ENCODE results near the gene VIPAS39.

VIPAS39 gene

DNA sequence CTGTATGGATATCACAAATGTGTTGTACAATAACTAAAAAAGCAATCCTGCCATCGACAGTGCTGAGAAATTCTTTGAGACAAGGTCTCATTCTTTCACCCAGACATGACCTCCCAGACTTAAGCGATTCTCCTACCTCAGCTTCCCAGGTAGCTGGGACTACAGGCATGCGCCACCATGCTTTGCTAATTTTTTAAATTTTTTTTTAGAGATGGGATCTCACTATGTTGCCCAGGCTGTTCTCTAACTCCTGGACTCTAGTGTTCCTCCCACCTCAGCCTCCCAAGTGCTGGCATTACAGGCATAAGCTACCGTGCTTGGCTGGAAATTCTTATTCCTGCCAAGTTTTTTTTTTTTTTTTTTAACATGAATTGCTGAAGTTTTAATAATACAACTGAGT, 17.5 kb downstream of the VIPAS39 start:
- TF ChIP-seq, protein P1, sequence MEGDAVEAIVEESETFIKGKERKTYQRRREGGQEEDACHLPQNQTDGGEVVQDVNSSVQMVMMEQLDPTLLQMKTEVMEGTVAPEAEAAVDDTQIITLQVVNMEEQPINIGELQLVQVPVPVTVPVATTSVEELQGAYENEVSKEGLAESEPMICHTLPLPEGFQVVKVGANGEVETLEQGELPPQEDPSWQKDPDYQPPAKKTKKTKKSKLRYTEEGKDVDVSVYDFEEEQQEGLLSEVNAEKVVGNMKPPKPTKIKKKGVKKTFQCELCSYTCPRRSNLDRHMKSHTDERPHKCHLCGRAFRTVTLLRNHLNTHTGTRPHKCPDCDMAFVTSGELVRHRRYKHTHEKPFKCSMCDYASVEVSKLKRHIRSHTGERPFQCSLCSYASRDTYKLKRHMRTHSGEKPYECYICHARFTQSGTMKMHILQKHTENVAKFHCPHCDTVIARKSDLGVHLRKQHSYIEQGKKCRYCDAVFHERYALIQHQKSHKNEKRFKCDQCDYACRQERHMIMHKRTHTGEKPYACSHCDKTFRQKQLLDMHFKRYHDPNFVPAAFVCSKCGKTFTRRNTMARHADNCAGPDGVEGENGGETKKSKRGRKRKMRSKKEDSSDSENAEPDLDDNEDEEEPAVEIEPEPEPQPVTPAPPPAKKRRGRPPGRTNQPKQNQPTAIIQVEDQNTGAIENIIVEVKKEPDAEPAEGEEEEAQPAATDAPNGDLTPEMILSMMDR (conservative IDR thresholded peaks at IDR 0.05): no peak
- no peak for TF ChIP-seq ZFX (IDR thresholded peaks at IDR 0.05)
- no peak overlapping the region for H3K27ac ChIP-seq

DNA sequence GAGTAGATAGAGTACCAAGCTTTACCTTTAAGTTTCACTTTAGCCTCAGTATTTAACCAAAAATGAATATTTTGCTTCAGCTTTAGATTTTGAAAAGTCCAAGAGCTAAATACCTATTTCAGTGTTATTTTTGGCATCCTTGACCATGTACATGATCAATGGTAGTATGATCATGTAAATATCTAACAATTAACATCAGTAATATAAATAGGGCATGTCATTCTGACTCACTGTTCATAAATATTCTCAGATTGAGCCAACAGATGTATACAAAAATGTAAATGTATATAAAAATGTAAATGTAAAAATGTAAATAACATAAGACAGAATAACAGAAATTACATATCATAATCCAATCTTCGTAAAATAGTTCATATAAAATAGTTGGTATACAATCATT, 18.8 kb downstream of the VIPAS39 start:
- TF ChIP-seq ZFX (IDR thresholded peaks at IDR 0.05): no peak
- TF ChIP-seq, protein P1 (conservative IDR thresholded peaks at IDR 0.05): no peak
- H3K27ac ChIP-seq: no peak overlapping the region

DNA sequence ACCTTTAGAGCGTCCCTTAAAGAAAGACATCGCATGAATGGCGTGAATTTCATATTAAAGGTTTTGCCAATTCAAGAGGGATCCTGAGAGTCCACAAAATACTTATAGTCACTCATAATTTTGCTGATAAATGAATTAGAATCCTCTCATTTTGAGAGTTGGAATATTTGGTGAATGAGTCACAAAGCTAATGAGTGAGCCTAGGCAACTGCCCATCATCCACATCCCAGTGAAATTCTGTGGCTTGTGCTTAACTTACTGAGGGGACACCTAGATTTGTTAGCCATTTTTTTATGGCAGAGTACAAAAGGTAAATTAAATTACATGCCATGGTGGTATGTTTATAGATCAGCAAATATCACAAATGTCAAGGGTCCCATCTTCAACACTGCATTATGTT, 21.4 kb downstream of the VIPAS39 start:
- TF ChIP-seq, protein P1 (conservative IDR thresholded peaks at IDR 0.05): no peak
- TF ChIP-seq ZFX (IDR thresholded peaks at IDR 0.05): no peak

DNA sequence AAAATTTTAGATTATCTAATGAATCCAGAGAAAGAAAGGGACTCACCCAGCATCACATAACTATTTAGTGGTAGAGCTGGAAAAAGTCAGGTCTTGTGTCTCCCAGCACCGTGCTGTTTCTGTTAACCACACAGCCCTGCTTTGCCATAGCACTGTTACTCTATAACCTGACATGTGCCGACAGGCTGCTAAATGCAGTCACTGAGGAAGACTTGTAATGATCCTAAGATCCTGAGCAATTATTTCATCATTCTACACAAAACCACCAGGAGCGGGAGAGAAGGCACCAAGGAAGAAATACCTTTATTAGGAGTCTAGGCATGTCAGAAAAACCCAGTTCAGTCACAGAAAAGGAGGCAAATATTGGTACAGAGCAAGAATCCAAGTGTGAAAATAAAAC, 31.0 kb downstream of the VIPAS39 start:
- TF ChIP-seq, protein P1 (conservative IDR thresholded peaks at IDR 0.05): no peak
- TF ChIP-seq ZFX (IDR thresholded peaks at IDR 0.05): no peak
- H3K27ac ChIP-seq: no peak overlapping the region

More for the DNA sequence above, 21.4 kb downstream of the VIPAS39 start:
- no peak overlapping the region for H3K27ac ChIP-seq

DNA sequence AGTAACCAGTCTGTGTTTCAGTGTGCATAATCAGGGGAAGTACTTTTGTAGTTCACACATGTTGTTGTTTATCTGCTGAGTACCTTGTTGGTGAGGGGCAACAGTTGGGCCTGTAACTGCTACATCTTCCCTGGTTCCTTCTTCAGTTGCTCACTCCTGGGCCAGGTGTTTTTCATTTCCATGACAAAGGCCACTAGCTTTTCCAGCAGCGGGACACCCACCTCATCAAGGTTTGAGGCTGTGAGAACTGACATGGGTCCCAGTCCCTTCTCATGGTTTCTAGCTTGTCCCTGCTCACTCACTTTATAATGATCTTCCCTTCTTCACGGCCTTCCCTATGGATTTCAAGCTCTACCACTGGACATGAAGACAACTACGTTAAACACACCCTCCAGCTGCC, 32.5 kb downstream of the VIPAS39 start:
- no peak for TF ChIP-seq ZFX (IDR thresholded peaks at IDR 0.05)
- TF ChIP-seq, protein P1 (conservative IDR thresholded peaks at IDR 0.05): no peak
- H3K27ac ChIP-seq: no peak overlapping the region

DNA sequence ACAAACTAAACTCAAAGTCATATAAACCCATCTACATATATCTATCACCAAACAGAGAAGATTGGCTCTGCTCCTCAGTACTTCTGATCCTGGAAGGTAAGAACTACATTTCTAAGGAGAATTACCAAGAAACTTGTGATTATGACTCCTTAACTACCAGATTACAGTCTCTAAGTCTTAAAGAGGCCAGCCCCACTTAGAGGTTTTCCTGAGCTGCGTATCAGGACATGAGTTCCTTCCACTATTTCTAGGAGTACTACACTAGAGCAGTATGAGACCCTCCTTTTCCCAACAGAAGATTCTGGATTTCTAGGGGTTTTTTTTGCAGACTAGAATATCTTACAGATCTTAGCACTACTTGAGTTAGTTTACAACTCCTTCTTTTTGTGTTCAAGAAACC, 34.0 kb downstream of the VIPAS39 start, which contains the start of gene NOXRED1:
TSS of gene NOXRED1 (minus strand) at position 101 of the 400 bp plus-strand sequence. CDS start 634 bp downstream, outside the sequence.
- H3K27ac ChIP-seq: no peak within 1 kb of the TSS
- no peak for TF ChIP-seq ZFX (IDR thresholded peaks at IDR 0.05)
- TF ChIP-seq, protein P1 (conservative IDR thresholded peaks at IDR 0.05): no peak

DNA sequence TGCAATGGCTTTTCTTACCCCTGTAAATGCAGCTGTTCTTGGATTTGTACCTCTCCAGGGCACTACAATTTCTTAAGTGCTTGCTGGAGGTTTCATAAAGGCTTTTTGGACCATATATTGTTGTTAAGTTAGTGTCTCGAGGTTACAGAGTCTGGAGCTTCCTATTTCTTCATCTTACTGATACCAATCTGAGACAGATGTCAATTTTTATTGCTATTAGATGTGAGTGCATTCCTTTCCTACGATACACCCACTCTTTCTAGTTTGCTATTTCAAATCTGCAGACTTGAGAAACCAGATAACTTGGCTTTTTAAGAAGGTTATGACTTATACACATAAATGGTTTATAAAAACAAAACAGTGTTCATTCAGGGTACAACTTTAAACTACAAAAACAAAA, 36.2 kb downstream of the VIPAS39 start:
- no peak overlapping the region for H3K27ac ChIP-seq
- TF ChIP-seq ZFX (IDR thresholded peaks at IDR 0.05): no peak
- TF ChIP-seq, protein P1 (conservative IDR thresholded peaks at IDR 0.05): no peak
